ENCODE data around the gene GMPPA.

Gene GMPPA

DNA sequence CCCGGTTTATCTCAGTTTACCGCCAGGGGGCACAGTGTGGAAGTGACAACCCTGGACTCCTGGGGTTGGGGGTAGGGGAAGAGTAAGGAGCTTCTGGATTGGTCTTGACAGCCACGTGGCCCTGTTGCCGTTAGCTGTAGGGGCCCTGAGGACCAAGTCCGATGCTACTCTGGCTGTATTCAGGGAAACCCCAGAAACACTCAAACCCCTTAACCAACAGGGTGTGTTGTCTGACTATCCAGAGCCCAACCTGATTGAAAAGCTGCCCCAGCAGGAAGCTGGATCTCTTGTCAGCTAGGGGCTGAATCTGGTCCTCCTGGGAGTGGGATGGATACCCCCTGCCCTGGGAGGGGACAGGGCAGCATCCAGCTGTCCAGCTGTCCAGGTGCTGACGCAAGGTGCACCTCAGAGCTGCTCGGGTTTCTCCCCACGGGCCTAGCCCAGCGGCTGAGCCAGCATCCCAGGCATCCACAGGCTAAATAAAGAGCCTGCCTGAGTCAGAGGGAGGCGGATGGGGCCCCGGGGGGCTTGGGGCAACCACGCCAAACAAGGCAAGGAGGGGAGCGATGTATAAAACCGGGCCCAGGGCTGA, 3.1 kb upstream of the GMPPA start:
- Histone ChIP-seq H3K9me3 (ENCODE audit: control insufficient read depth, low read length) (no peaks in the 10 kb centered on the region), H3K27me3 (ENCODE audit: control insufficient read depth, insufficient read depth, low read length, poor library complexity, severe bottlenecking) (peaks cover 61% of the 10 kb centered on the region), H3K4me3 (ENCODE audit: insufficient read depth, low read depth, low read length) (no peak overlapping the region), H3K36me3 (ENCODE audit: control insufficient read depth, insufficient read depth, low read length) (no peaks in the 10 kb centered on the region), H3K27ac (ENCODE audit: insufficient read depth, low read depth, low read length, poor library complexity, severe bottlenecking) (no peak overlapping the region), H3K4me1 (ENCODE audit: control insufficient read depth, insufficient read depth, low read length) (peaks cover 20% of the 10 kb centered on the region)
- 32 to 33% methylated on average over 14 of the region's 14 CpGs for WGBS, 2 experiments

DNA sequence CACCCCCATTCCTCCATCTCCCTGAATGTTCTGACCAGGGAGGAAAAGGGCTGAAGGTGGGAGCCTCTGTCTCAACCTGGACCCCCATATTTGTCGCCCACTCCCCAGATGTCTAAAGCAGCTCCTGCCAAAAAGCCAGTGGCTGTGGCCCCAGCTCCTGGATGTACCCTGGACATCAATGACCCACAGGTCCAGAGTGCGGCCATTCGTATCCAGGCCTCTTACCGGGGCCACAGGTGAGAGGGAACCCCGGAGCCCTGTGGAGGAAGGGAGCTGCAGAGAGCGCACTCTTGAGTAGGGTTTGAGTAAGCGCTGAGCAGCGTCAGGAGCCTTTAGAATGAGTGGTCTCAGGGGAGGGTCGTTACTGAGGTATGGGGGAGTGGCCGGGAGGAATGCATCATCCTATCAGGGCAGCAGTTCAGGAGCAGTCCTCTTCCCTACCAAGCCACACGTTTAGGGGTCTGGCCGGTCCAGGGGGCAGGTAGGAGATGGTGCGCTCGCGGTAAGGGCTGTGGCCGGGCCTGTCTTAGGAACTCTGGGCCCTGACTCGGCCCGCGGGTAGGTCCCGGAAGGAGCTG, 2.4 kb upstream of the GMPPA start:
- no peak overlapping the region for H3K4me3 ChIP-seq (ENCODE audit: insufficient read depth, low read depth, low read length)
- no peaks in the 10 kb centered on the region for H3K9me3 ChIP-seq (ENCODE audit: control insufficient read depth, low read length)
- peaks cover 20% of the 10 kb centered on the region for H3K4me1 ChIP-seq (ENCODE audit: control insufficient read depth, insufficient read depth, low read length)
- H3K36me3 ChIP-seq (ENCODE audit: control insufficient read depth, insufficient read depth, low read length) = no peaks in the 10 kb centered on the region
- H3K27me3 ChIP-seq (ENCODE audit: control insufficient read depth, insufficient read depth, low read length, poor library complexity, severe bottlenecking) = peaks cover 61% of the 10 kb centered on the region
- no peak overlapping the region for H3K27ac ChIP-seq (ENCODE audit: insufficient read depth, low read depth, low read length, poor library complexity, severe bottlenecking)
- 28 to 29% methylated on average over 20 of the region's 20 CpGs for WGBS, 2 experiments

DNA sequence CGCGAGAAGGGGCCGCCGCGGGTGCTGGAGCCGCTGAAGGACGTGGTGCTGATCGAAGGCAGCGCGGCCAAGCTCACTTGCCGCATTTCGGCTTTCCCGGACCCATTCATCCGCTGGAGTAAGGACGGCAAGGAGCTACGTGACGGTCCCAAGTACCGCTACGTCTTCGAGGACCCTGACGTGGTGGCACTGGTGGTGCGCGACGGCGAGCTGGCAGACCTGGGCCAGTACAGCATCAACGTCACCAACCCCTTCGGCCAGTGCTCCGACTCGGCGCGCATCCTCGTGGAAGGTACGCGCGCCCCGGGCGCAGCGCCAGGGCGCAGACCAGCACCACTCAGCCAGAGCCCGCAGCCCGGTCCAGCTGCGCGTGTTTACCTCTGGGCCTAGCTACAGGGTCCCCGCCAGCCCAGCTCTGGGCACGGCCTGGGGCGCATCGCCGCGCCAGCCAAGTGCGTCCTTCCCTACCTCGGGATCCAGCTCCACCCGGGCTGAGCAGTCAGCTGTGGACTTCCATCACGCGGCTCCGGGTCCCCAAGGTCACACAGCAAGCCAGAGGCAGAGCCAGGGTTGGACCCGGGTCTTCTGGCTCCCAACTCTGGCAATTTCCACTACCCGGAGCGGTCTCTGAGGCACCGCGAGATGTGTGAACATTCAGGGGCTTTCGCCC, 1.7 kb upstream of the GMPPA start:
- Histone ChIP-seq H3K4me3 (ENCODE audit: insufficient read depth, low read depth, low read length) (no peak overlapping the region), H3K27me3 (ENCODE audit: control insufficient read depth, insufficient read depth, low read length, poor library complexity, severe bottlenecking) (peaks cover 61% of the 10 kb centered on the region), H3K9me3 (ENCODE audit: control insufficient read depth, low read length) (no peaks in the 10 kb centered on the region), H3K4me1 (ENCODE audit: control insufficient read depth, insufficient read depth, low read length) (peaks cover 20% of the 10 kb centered on the region), H3K27ac (ENCODE audit: insufficient read depth, low read depth, low read length, poor library complexity, severe bottlenecking) (no peak overlapping the region), H3K36me3 (ENCODE audit: control insufficient read depth, insufficient read depth, low read length) (no peaks in the 10 kb centered on the region)
- WGBS, 2 experiments = 18 to 20% methylated on average over 61 of the region's 61 CpGs

DNA sequence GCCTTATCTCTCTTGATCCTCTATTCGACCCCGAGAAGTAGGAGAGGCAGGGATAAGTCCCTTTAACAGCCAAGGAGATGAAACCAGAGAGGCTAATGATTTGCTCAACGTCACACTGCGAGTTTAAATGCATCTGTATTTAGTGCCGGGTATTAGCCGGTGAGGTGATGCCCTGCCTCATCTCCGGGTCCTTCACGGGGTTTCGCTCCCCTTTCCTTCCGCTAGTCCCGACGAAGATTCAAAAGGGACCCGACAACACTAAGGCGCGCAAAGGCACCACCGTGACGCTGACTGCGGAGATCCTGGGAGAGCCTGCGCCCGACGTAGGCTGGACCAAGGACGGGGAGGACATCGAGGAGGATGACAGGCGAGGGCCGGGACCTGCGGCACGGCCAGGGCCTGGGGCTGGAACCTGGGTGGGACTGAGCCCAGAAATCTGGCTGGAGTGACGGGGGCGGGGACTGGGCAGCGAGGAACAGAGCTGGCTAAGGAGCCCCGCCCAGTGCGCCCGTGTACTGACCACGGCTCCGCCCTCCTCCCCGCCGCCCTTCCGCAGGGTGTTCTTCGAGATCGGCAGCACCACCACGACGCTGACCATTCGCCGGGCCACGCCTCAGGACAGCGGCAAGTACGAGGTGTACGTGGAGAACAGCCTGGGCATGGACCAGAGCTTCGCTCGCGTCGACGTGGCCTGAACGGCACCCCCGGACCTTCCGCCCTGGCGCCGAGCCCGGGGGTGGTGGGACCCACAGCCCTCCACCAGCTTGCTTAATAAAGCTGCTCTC, 1.0 kb upstream of the GMPPA start:
- peaks cover 56% of the 10 kb centered on the region for H3K27me3 ChIP-seq (ENCODE audit: control insufficient read depth, insufficient read depth, low read length, poor library complexity, severe bottlenecking)
- H3K36me3 ChIP-seq (ENCODE audit: control insufficient read depth, insufficient read depth, low read length) = no peaks in the 10 kb centered on the region
- peak overlapping the region; percentile 51 for H3K4me3 ChIP-seq (ENCODE audit: insufficient read depth, low read depth, low read length)
- no peak overlapping the region for H3K27ac ChIP-seq (ENCODE audit: insufficient read depth, low read depth, low read length, poor library complexity, severe bottlenecking)
- no peaks in the 10 kb centered on the region for H3K9me3 ChIP-seq (ENCODE audit: control insufficient read depth, low read length)
- WGBS, 2 experiments = 4 to 5% methylated on average over 59 of the region's 59 CpGs
- peaks cover 20% of the 10 kb centered on the region for H3K4me1 ChIP-seq (ENCODE audit: control insufficient read depth, insufficient read depth, low read length)

DNA sequence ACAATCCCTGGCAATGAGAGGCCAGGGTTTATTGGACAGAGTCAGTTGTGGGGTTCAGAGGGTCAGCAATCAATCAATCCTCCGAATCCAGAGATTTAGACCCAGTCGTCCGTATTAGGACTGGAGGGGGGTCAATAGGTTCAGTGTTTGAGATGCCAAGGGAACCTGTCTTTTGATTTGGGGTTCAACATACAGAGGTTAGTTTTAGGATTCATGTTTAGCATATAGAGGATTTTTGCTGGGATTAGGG, 292 bp downstream of the GMPPA start:
- Histone ChIP-seq H3K27ac (ENCODE audit: insufficient read depth, low read depth, low read length, poor library complexity, severe bottlenecking) (no peak overlapping the region), H3K4me1 (ENCODE audit: control insufficient read depth, insufficient read depth, low read length) (peaks cover 20% of the 10 kb centered on the region), H3K9me3 (ENCODE audit: control insufficient read depth, low read length) (no peaks in the 10 kb centered on the region), H3K36me3 (ENCODE audit: control insufficient read depth, insufficient read depth, low read length) (no peaks in the 10 kb centered on the region), H3K4me3 (ENCODE audit: insufficient read depth, low read depth, low read length) (peak overlapping the region; percentile 51), H3K27me3 (ENCODE audit: control insufficient read depth, insufficient read depth, low read length, poor library complexity, severe bottlenecking) (peaks cover 45% of the 10 kb centered on the region)
- WGBS, 2 experiments = 6 to 9% methylated on average over 3 of the region's 3 CpGs

DNA sequence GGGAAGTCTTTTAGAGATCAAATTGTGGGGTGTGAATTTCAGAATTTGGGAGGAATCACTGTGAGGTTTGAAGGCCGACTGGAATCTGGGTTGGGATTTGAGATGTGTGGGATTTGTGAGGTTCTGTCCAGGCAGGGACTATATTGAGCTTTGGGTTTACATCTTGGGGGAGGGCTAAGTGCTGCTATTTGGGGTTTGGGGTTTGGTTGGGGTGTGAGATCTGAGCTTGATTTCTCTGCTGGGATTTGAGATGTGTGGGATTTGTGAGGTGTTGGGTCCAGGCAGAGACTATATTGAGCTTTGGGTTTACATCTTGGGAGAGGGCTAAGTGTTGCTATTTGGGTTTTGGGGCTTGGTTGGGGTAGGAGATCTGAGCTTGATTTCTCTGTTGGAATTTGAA, 864 bp downstream of the GMPPA start:
- Histone ChIP-seq H3K4me1 (ENCODE audit: control insufficient read depth, insufficient read depth, low read length) (peaks cover 20% of the 10 kb centered on the region), H3K27me3 (ENCODE audit: control insufficient read depth, insufficient read depth, low read length, poor library complexity, severe bottlenecking) (peaks cover 39% of the 10 kb centered on the region), H3K4me3 (ENCODE audit: insufficient read depth, low read depth, low read length) (peak overlapping the region; percentile 51), H3K36me3 (ENCODE audit: control insufficient read depth, insufficient read depth, low read length) (no peaks in the 10 kb centered on the region), H3K27ac (ENCODE audit: insufficient read depth, low read depth, low read length, poor library complexity, severe bottlenecking) (no peak overlapping the region), H3K9me3 (ENCODE audit: control insufficient read depth, low read length) (no peaks in the 10 kb centered on the region)
- 83 to 89% methylated on average over 1 of the region's 1 CpG for WGBS, 2 experiments

DNA sequence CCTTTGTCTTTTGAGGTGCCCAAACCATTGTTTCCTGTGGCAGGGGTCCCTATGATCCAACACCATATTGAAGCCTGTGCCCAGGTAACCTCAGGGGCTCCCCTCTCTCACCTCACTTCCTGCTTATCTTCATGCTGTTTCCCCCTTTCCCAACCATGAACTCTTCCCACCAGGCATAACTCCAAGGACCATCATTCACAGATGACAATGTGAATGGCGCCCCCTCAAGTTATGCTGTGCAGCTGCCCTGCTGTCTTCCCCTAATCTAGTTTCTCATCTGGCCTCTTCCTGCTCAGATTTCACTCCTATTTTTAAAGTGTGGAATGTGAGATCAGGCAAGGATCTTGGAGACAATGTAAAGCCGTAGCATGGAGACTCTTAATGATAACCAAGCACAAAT, 1.4 kb downstream of the GMPPA start:
- peaks cover 34% of the 10 kb centered on the region for H3K27me3 ChIP-seq (ENCODE audit: control insufficient read depth, insufficient read depth, low read length, poor library complexity, severe bottlenecking)
- WGBS, 2 experiments = 91 to 95% methylated on average over 2 of the region's 2 CpGs
- H3K36me3 ChIP-seq (ENCODE audit: control insufficient read depth, insufficient read depth, low read length) = no peaks in the 10 kb centered on the region
- H3K27ac ChIP-seq (ENCODE audit: insufficient read depth, low read depth, low read length, poor library complexity, severe bottlenecking) = no peak overlapping the region
- H3K4me3 ChIP-seq (ENCODE audit: insufficient read depth, low read depth, low read length) = no peak overlapping the region
- no peaks in the 10 kb centered on the region for H3K9me3 ChIP-seq (ENCODE audit: control insufficient read depth, low read length)
- peaks cover 20% of the 10 kb centered on the region for H3K4me1 ChIP-seq (ENCODE audit: control insufficient read depth, insufficient read depth, low read length)

DNA sequence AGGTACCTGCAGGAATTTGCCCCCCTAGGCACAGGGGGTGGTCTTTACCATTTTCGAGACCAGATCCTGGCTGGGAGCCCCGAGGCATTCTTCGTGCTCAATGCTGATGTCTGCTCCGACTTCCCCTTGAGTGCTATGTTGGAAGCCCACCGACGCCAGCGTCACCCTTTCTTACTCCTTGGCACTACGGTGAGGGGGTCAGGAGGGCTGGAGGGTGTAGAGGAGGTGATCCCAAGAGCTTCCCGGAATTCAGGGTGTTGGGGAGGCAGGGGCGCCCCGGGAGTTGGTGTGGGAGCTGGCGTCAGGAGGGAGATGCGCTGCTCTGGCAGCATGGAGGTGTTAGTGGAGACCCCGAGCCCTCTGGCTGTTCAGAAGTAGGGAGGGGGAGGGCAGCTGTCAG, 3.2 kb downstream of the GMPPA start:
- WGBS, 2 experiments = 93% methylated on average over 14 of the region's 14 CpGs
- Histone ChIP-seq H3K36me3 (ENCODE audit: control insufficient read depth, insufficient read depth, low read length) (no peaks in the 10 kb centered on the region), H3K27ac (ENCODE audit: insufficient read depth, low read depth, low read length, poor library complexity, severe bottlenecking) (no peak overlapping the region), H3K27me3 (ENCODE audit: control insufficient read depth, insufficient read depth, low read length, poor library complexity, severe bottlenecking) (peaks cover 16% of the 10 kb centered on the region), H3K4me1 (ENCODE audit: control insufficient read depth, insufficient read depth, low read length) (peaks cover 21% of the 10 kb centered on the region), H3K4me3 (ENCODE audit: insufficient read depth, low read depth, low read length) (no peak overlapping the region), H3K9me3 (ENCODE audit: control insufficient read depth, low read length) (no peaks in the 10 kb centered on the region)

DNA sequence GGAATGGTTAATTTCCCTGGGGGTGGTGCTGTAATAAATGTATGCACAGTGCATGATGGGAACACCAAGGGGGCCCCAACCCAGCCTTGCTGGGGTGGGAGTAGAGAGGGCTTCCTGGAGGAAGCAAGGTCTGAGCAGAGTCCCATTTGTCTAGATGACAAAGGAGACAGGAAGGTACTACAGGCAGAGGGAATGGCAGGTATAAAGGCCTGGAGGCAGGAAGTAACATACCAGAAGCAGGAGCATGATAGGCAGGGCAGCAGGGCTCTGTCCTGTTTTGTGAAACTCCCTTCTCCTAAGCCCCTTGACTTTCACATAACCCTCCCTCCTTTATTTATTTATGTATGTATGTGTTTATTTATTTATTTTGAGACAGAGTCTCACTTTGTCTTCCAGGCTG, 3.9 kb downstream of the GMPPA start:
- Histone ChIP-seq H3K4me3 (ENCODE audit: insufficient read depth, low read depth, low read length) (no peak overlapping the region), H3K4me1 (ENCODE audit: control insufficient read depth, insufficient read depth, low read length) (peaks cover 25% of the 10 kb centered on the region), H3K36me3 (ENCODE audit: control insufficient read depth, insufficient read depth, low read length) (no peaks in the 10 kb centered on the region), H3K27ac (ENCODE audit: insufficient read depth, low read depth, low read length, poor library complexity, severe bottlenecking) (no peak overlapping the region), H3K9me3 (ENCODE audit: control insufficient read depth, low read length) (no peaks in the 10 kb centered on the region), H3K27me3 (ENCODE audit: control insufficient read depth, insufficient read depth, low read length, poor library complexity, severe bottlenecking) (peaks cover 9% of the 10 kb centered on the region)

DNA sequence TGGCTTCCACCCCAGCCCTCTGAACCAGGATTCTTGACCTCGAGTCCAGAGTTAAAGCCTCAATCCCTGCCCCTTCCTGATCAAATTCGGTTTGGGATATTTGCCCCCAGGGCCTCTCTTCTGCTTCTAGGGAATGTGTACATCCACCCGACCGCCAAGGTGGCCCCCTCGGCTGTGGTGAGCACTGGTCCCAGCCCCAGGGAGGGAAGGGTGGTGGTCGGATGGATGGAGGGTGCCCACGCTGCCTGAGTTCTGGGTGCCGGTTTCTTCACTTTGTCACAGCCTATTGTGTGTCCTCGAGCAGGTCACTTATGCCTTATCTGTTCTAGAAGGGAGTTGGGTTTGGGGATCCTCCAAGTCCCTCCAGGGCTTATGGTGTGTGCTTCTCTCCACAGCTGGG, 6.9 kb downstream of the GMPPA start:
- peaks cover 38% of the 10 kb centered on the region for H3K4me1 ChIP-seq (ENCODE audit: control insufficient read depth, insufficient read depth, low read length)
- H3K4me3 ChIP-seq (ENCODE audit: insufficient read depth, low read depth, low read length) = no peak overlapping the region
- no peaks in the 10 kb centered on the region for H3K27me3 ChIP-seq (ENCODE audit: control insufficient read depth, insufficient read depth, low read length, poor library complexity, severe bottlenecking)
- H3K9me3 ChIP-seq (ENCODE audit: control insufficient read depth, low read length) = no peaks in the 10 kb centered on the region
- H3K27ac ChIP-seq (ENCODE audit: insufficient read depth, low read depth, low read length, poor library complexity, severe bottlenecking) = no peak overlapping the region
- WGBS, 2 experiments = 90 to 93% methylated on average over 9 of the region's 9 CpGs
- H3K36me3 ChIP-seq (ENCODE audit: control insufficient read depth, insufficient read depth, low read length) = no peaks in the 10 kb centered on the region

Data from ectodermal cell (in vitro differentiated cells).